ENCODE results near the gene LANCL2. TPM values are rescaled to one million over a fixed set of nuclear protein-coding genes. Genes with fewer than 3 reads are reported as not detected.
A peak's percentile ranks its signal among the peaks of the same experiment; 100 is the strongest.

The LANCL2 gene, protein sequence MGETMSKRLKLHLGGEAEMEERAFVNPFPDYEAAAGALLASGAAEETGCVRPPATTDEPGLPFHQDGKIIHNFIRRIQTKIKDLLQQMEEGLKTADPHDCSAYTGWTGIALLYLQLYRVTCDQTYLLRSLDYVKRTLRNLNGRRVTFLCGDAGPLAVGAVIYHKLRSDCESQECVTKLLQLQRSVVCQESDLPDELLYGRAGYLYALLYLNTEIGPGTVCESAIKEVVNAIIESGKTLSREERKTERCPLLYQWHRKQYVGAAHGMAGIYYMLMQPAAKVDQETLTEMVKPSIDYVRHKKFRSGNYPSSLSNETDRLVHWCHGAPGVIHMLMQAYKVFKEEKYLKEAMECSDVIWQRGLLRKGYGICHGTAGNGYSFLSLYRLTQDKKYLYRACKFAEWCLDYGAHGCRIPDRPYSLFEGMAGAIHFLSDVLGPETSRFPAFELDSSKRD
- total RNA-seq (2022) (18.1 and 18.5 TPM in 2 replicates), Bru-seq, nascent RNA (percentile 74 among the genes with signal in this experiment), BruChase-seq, experiment 1, labeled RNA remaining after a 2-hour chase (percentile 63 among the genes with signal in this experiment), BruChase-seq, experiment 2, labeled RNA remaining after a 6-hour chase (percentile 67 among the genes with signal in this experiment)
- long read RNA-seq, full-length matches to known transcripts: 21 of 30 reads
- long read RNA-seq, partial matches to known transcripts: 4 of 30 reads
- long read RNA-seq, other reads (novel, unspliced or antisense): 5 of 30 reads

DNA sequence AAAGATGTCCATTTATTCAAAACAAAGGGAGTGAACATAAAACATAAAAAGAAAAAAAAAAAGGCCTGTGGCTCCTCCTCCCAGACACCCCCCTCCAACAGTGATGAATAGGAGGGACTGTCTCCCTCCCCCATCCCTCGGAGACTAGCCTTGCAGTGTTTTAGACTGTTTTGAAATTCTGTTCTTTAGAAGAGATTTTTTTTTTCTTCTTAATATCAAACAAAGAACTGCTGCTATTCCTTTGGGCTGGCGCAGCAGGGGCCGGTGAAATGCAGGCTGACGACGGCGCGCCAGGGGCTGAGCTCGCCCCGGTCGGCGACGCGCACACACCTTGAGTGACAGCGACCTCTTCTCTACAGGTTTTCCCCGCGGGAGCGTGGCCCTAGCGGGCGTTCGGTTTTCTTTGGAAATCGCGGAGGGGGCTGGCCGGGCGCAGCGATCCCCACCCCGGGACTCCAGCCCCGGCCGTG is at the start of gene LANCL2:
LANCL2 (plus strand) TSS at position 133 of the 470 bp plus-strand sequence. CDS start 689 bp downstream, outside the sequence.
- H3K27me3 ChIP-seq (replicated peaks; ENCODE audit: control insufficient read depth, insufficient read depth, low read length): no peaks in the 10 kb centered on the region
- H3K4me1 Mint-ChIP-seq (ENCODE audit: low read depth, unreplicated experiment): peaks cover 18% of the 10 kb centered on the region
- H3K27ac Mint-ChIP-seq (ENCODE audit: unreplicated experiment): peak within 1 kb of the TSS; percentile 99
- H3K36me3 Mint-ChIP-seq (ENCODE audit: insufficient read depth, unreplicated experiment): peaks cover 18% of the 10 kb centered on the region
- H3K36me3 ChIP-seq (ENCODE audit: control insufficient read depth, insufficient read depth, low read length): no peaks in the 10 kb centered on the region
- no peak for DNase-seq
- TF ChIP-seq, protein P1, sequence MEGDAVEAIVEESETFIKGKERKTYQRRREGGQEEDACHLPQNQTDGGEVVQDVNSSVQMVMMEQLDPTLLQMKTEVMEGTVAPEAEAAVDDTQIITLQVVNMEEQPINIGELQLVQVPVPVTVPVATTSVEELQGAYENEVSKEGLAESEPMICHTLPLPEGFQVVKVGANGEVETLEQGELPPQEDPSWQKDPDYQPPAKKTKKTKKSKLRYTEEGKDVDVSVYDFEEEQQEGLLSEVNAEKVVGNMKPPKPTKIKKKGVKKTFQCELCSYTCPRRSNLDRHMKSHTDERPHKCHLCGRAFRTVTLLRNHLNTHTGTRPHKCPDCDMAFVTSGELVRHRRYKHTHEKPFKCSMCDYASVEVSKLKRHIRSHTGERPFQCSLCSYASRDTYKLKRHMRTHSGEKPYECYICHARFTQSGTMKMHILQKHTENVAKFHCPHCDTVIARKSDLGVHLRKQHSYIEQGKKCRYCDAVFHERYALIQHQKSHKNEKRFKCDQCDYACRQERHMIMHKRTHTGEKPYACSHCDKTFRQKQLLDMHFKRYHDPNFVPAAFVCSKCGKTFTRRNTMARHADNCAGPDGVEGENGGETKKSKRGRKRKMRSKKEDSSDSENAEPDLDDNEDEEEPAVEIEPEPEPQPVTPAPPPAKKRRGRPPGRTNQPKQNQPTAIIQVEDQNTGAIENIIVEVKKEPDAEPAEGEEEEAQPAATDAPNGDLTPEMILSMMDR (IDR thresholded peaks at IDR 0.05; ENCODE audit: insufficient read depth in 1 of 2, low read depth in 1 of 2, low read length in 1 of 2, severe bottlenecking in 1 of 2, unreplicated experiment in 1 of 2): no peak
- peak within 1 kb of the TSS; percentile 73 for H3K4me3 ChIP-seq (ENCODE audit: low read depth, low read length)
- no peaks in the 10 kb centered on the region for H3K9me3 Mint-ChIP-seq (ENCODE audit: unreplicated experiment)
- TSS peak; percentile 85 for BruUV-seq (replicated peaks)
- CTCF ChIA-PET: interaction anchor here (0.6 kb wide), 1 partner anchor 53 kb away, joined by 3 read pairs; no protein-coding TSS in a partner anchor
- H3K4me1 ChIP-seq: no peaks in the 10 kb centered on the region; the same call in 1 of the 2 replicates
- H3K27me3 Mint-ChIP-seq (ENCODE audit: insufficient read depth, unreplicated experiment): no peaks in the 10 kb centered on the region
- no peaks in the 10 kb centered on the region for H3K9me3 ChIP-seq
- intact Hi-C loops (cut with micrococcal nuclease; ENCODE audit: unreplicated experiment): loop anchor here (1.0 to 10.0 kb wide), 2 partner anchors 57 to 590 kb away; no protein-coding TSS in a partner anchor
- peak within 1 kb of the TSS; percentile 98 for H3K4me3 Mint-ChIP-seq (ENCODE audit: unreplicated experiment)
- POLR2A ChIA-PET: interaction anchor here (0.6 to 1.4 kb wide), 6 partner anchors 29 to 173 kb away, joined by 3 to 9 read pairs (median 5); no protein-coding TSS in a partner anchor

DNA sequence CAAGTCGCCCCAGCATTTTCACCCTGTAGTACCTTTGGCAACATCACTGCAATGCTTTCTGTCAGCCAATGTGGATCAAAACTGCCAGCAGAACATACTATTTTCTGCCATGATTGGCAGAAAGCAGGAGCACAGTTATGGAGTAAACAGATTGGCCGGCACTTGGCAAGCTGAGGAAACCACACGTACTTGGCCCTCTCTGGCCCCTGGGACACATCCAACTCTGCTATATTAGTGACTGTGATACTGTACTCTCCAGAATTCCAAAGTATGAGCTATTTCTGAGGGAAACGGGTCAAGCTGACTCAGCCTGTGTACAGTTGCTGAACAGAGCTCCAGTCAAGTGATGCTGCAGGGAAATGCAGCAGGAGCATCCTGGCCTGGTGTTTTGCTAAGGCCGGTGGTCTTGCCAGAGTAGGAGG is 39.8 kb upstream of the LANCL2 start:
- no peak overlapping the region for H3K27ac Mint-ChIP-seq (ENCODE audit: unreplicated experiment)

More for the DNA sequence above, 39.8 kb upstream of the LANCL2 start:
- POLR2A ChIA-PET: no interaction called here
- Mint-ChIP-seq H3K4me3 (ENCODE audit: unreplicated experiment) (no peak overlapping the region), H3K36me3 (ENCODE audit: insufficient read depth, unreplicated experiment) (no peaks in the 10 kb centered on the region), H3K4me1 (ENCODE audit: low read depth, unreplicated experiment) (no peaks in the 10 kb centered on the region), H3K27me3 (ENCODE audit: insufficient read depth, unreplicated experiment) (no peaks in the 10 kb centered on the region), H3K9me3 (ENCODE audit: unreplicated experiment) (peaks cover 8% of the 10 kb centered on the region)
- Histone ChIP-seq H3K9me3 (no peaks in the 10 kb centered on the region), H3K27me3 (replicated peaks; ENCODE audit: control insufficient read depth, insufficient read depth, low read length) (no peaks in the 10 kb centered on the region), H3K4me3 (ENCODE audit: low read depth, low read length) (no peak overlapping the region), H3K4me1 (no peaks in the 10 kb centered on the region), H3K36me3 (ENCODE audit: control insufficient read depth, insufficient read depth, low read length) (no peaks in the 10 kb centered on the region)
- CTCF ChIA-PET: no interaction called here
- DNase-seq: no peak
- TF ChIP-seq, protein P1 (IDR thresholded peaks at IDR 0.05; ENCODE audit: insufficient read depth in 1 of 2, low read depth in 1 of 2, low read length in 1 of 2, severe bottlenecking in 1 of 2, unreplicated experiment in 1 of 2): no peak
- BruUV-seq (replicated peaks): no TSS peak
- intact Hi-C loops (cut with micrococcal nuclease; ENCODE audit: unreplicated experiment): no loop called here
